ENCODE measurements around the gene ATXN3.

Gene ATXN3

GRCh38 chr14:92039719-92040430, 66.5 kb downstream of the ATXN3 start, which contains the start of gene TRIP11:
TSS of gene TRIP11 (minus strand) at chr14:92040059. CDS start at chr14:92039685, 374 bp downstream.
- peaks cover 43% of the 10 kb centered on the region for H3K4me1 Mint-ChIP-seq
- peak within 1 kb of the TSS; percentile 97 for H3K4me3 Mint-ChIP-seq
- peak; percentile 95 for DNase-seq
- H3K27me3 Mint-ChIP-seq, result no peaks in the 10 kb centered on the region
- H3K36me3 Mint-ChIP-seq (ENCODE audit: low read depth), result peaks cover 4% of the 10 kb centered on the region
- ATAC-seq, result peak; percentile 97
- H3K27ac Mint-ChIP-seq, result peak within 1 kb of the TSS; percentile 96
- H3K9me3 Mint-ChIP-seq, result no peaks in the 10 kb centered on the region

- Mint-ChIP-seq H3K4me1 (peaks cover 45% of the 10 kb centered on the region), H3K36me3 (ENCODE audit: low read depth) (peaks cover 4% of the 10 kb centered on the region), H3K9me3 (no peaks in the 10 kb centered on the region), H3K27me3 (no peaks in the 10 kb centered on the region), H3K27ac (peak overlapping the region; percentile 96), H3K4me3 (peak overlapping the region; percentile 97)
- ATAC-seq (peak; percentile 6), DNase-seq (peak; percentile 43)
Measured at GRCh38 chr14:92039063-92039718, 67.2 kb downstream of the ATXN3 start.

- peaks cover 4% of the 10 kb centered on the region for H3K36me3 Mint-ChIP-seq (ENCODE audit: low read depth)
- peak overlapping the region; percentile 97 for H3K4me3 Mint-ChIP-seq
- no peaks in the 10 kb centered on the region for H3K27me3 Mint-ChIP-seq
- ATAC-seq (no peak), DNase-seq (no peak)
- peaks cover 51% of the 10 kb centered on the region for H3K4me1 Mint-ChIP-seq
- no peaks in the 10 kb centered on the region for H3K9me3 Mint-ChIP-seq
- H3K27ac Mint-ChIP-seq, result peak overlapping the region; percentile 64
Measured at GRCh38 chr14:92037989-92038388, 68.4 kb downstream of the ATXN3 start.

GRCh38 chr14:92035890-92036289, 70.5 kb downstream of the ATXN3 start:
- no peaks in the 10 kb centered on the region for H3K27me3 Mint-ChIP-seq
- peaks cover 12% of the 10 kb centered on the region for H3K36me3 Mint-ChIP-seq (ENCODE audit: low read depth)
- ATAC-seq (no peak), DNase-seq (no peak)
- no peak overlapping the region for H3K27ac Mint-ChIP-seq
- no peaks in the 10 kb centered on the region for H3K9me3 Mint-ChIP-seq
- H3K4me3 Mint-ChIP-seq, result no peak overlapping the region
- peaks cover 49% of the 10 kb centered on the region for H3K4me1 Mint-ChIP-seq

- peaks cover 19% of the 10 kb centered on the region for H3K36me3 Mint-ChIP-seq (ENCODE audit: low read depth)
- DNase-seq, result no peak
- H3K4me3 Mint-ChIP-seq, result no peak overlapping the region
- no peak for ATAC-seq
- H3K27me3 Mint-ChIP-seq, result no peaks in the 10 kb centered on the region
- no peaks in the 10 kb centered on the region for H3K9me3 Mint-ChIP-seq
- H3K27ac Mint-ChIP-seq, result no peak overlapping the region
- H3K4me1 Mint-ChIP-seq, result peaks cover 41% of the 10 kb centered on the region
Measured at GRCh38 chr14:92033906-92034687, 72.3 kb downstream of the ATXN3 start.

GRCh38 chr14:92033433-92033832, 72.9 kb downstream of the ATXN3 start:
- Mint-ChIP-seq H3K4me3 (no peak overlapping the region), H3K4me1 (peaks cover 34% of the 10 kb centered on the region), H3K27ac (no peak overlapping the region), H3K9me3 (no peaks in the 10 kb centered on the region), H3K36me3 (ENCODE audit: low read depth) (peaks cover 19% of the 10 kb centered on the region), H3K27me3 (no peaks in the 10 kb centered on the region)
- ATAC-seq (no peak), DNase-seq (no peak)

- peaks cover 28% of the 10 kb centered on the region for H3K36me3 Mint-ChIP-seq (ENCODE audit: low read depth)
- H3K9me3 Mint-ChIP-seq, result no peaks in the 10 kb centered on the region
- H3K27me3 Mint-ChIP-seq, result no peaks in the 10 kb centered on the region
- peaks cover 18% of the 10 kb centered on the region for H3K4me1 Mint-ChIP-seq
- no peak overlapping the region for H3K4me3 Mint-ChIP-seq
- ATAC-seq (no peak), DNase-seq (peak; percentile 45)
- peak overlapping the region; percentile 28 for H3K27ac Mint-ChIP-seq
Measured at GRCh38 chr14:92026548-92027190, 79.7 kb downstream of the ATXN3 start.

- ATAC-seq, result no peak
- no peak for DNase-seq
- Mint-ChIP-seq H3K4me3 (no peak overlapping the region), H3K27me3 (no peaks in the 10 kb centered on the region), H3K9me3 (no peaks in the 10 kb centered on the region), H3K36me3 (ENCODE audit: low read depth) (peaks cover 21% of the 10 kb centered on the region), H3K27ac (no peak overlapping the region), H3K4me1 (peaks cover 15% of the 10 kb centered on the region)
Measured at GRCh38 chr14:92022036-92022435, 84.3 kb downstream of the ATXN3 start.

- no peak overlapping the region for H3K27ac Mint-ChIP-seq
- H3K9me3 Mint-ChIP-seq, result no peaks in the 10 kb centered on the region
- H3K4me1 Mint-ChIP-seq, result peaks cover 12% of the 10 kb centered on the region
- no peaks in the 10 kb centered on the region for H3K27me3 Mint-ChIP-seq
- ATAC-seq (no peak), DNase-seq (no peak)
- peaks cover 21% of the 10 kb centered on the region for H3K36me3 Mint-ChIP-seq (ENCODE audit: low read depth)
- H3K4me3 Mint-ChIP-seq, result no peak overlapping the region
Measured at GRCh38 chr14:92021523-92021922, 84.9 kb downstream of the ATXN3 start.

- peaks cover 21% of the 10 kb centered on the region for H3K4me1 Mint-ChIP-seq
- peaks cover 34% of the 10 kb centered on the region for H3K36me3 Mint-ChIP-seq (ENCODE audit: low read depth)
- DNase-seq, result no peak
- H3K27ac Mint-ChIP-seq, result peak overlapping the region; percentile 50
- no peaks in the 10 kb centered on the region for H3K9me3 Mint-ChIP-seq
- H3K4me3 Mint-ChIP-seq, result no peak overlapping the region
- H3K27me3 Mint-ChIP-seq, result no peaks in the 10 kb centered on the region
- ATAC-seq, result no peak
Measured at GRCh38 chr14:92014040-92014439, 92.3 kb downstream of the ATXN3 start.

- Mint-ChIP-seq H3K27ac (no peak overlapping the region), H3K36me3 (ENCODE audit: low read depth) (peaks cover 43% of the 10 kb centered on the region), H3K9me3 (no peaks in the 10 kb centered on the region), H3K4me1 (peaks cover 20% of the 10 kb centered on the region), H3K4me3 (no peak overlapping the region), H3K27me3 (no peaks in the 10 kb centered on the region)
- DNase-seq, result no peak
- no peak for ATAC-seq
Measured at GRCh38 chr14:92012121-92012748, 94.1 kb downstream of the ATXN3 start.

GRCh38 chr14:92010644-92011043, 95.7 kb downstream of the ATXN3 start:
- H3K27ac Mint-ChIP-seq, result no peak overlapping the region
- ATAC-seq (no peak), DNase-seq (no peak)
- peaks cover 25% of the 10 kb centered on the region for H3K4me1 Mint-ChIP-seq
- no peaks in the 10 kb centered on the region for H3K9me3 Mint-ChIP-seq
- H3K36me3 Mint-ChIP-seq (ENCODE audit: low read depth), result peaks cover 43% of the 10 kb centered on the region
- no peak overlapping the region for H3K4me3 Mint-ChIP-seq
- H3K27me3 Mint-ChIP-seq, result no peaks in the 10 kb centered on the region

GRCh38 chr14:92009604-92010003, 96.8 kb downstream of the ATXN3 start:
- ATAC-seq, result no peak
- no peaks in the 10 kb centered on the region for H3K9me3 Mint-ChIP-seq
- H3K27ac Mint-ChIP-seq, result no peak overlapping the region

More at GRCh38 chr14:92009604-92010003, 96.8 kb downstream of the ATXN3 start:
- Mint-ChIP-seq H3K27me3 (no peaks in the 10 kb centered on the region), H3K4me1 (peaks cover 36% of the 10 kb centered on the region), H3K36me3 (ENCODE audit: low read depth) (peaks cover 52% of the 10 kb centered on the region), H3K4me3 (no peak overlapping the region)
- no peak for DNase-seq

All from activated naive CD8-positive, alpha-beta T cell treated with anti-CD3 and anti-CD28 coated beads, Interleukin-2, amount 50 U/mL, for 24 hours (primary cell).